HEK293 (cell line): ENCODE results near the gene SLC47A2.
A peak's percentile ranks its signal among the peaks of the same experiment; 100 is the strongest.

ENCODE experiments used
- CTCF ChIA-PET: fragments of 350-600 bp; formaldehyde crosslinking; extraction: SDS; loops from one replicate; lab custom pipeline; 2021; ENCODE audit warnings: antibody characterized with exemption; lab: Yijun Ruan, JAX
- POLR2A ChIA-PET: fragments of 300-600 bp; formaldehyde crosslinking; extraction: SDS; loops from one replicate; lab custom pipeline; 2020; ENCODE audit warnings: antibody characterized with exemption, inconsistent platforms; lab: Yijun Ruan, JAX
- H3K27ac ChIP-seq: fragments of 200-500 bp; sonication (Bioruptor generic); 2 replicates; pipeline ENCODE4 v1.5.1; 2014; ENCODE audit warnings: low read depth, low read length, control low read depth, inconsistent platforms; ENCODE audit errors: extremely low read depth
- H3K36me3 ChIP-seq, 2 experiments: fragments of 200-500 bp in 1 of 2; sonication (Bioruptor generic) in 1 of 2; 1 replicate in 1 of 2; 2 replicates in 1 of 2; pipeline ENCODE4 v1.5.1; 2014 to 2017; ENCODE audit warnings: inconsistent platforms in 2 of 2, low read length in 2 of 2; ENCODE audit not compliant: control insufficient read depth in 2 of 2, insufficient read depth in 1 of 2
- H3K4me1 ChIP-seq: fragments of 200-500 bp; sonication (Bioruptor generic); 2 replicates; pipeline ENCODE4 v1.5.1; 2014; ENCODE audit warnings: mild to moderate bottlenecking, low read length, inconsistent platforms; ENCODE audit not compliant: control insufficient read depth, insufficient read depth
- H3K4me3 ChIP-seq: 2 replicates; pipeline ENCODE4 v1.5.1; 2011; ENCODE audit warnings: low read depth, mild to moderate bottlenecking, control low read depth, low read length, moderate library complexity
- H3K9me3 ChIP-seq: fragments of 200-500 bp; sonication (Bioruptor generic); 2 replicates; pipeline ENCODE4 v1.5.1; 2014; ENCODE audit warnings: low read depth, low read length, inconsistent platforms; ENCODE audit not compliant: control insufficient read depth, insufficient read depth
- ATF2 ChIP-seq: fragments of 450-650 bp; formaldehyde crosslinking; IDR thresholded peaks from 2 replicates; pipeline ENCODE4 v1.5.1; 2016; ENCODE audit warnings: missing biosample characterization, missing genetic modification characterization, low read depth
- GLIS2 ChIP-seq: fragments of 450-650 bp; formaldehyde crosslinking; IDR thresholded peaks from 2 replicates; pipeline ENCODE4 v1.5.1; 2016; ENCODE audit warnings: missing biosample characterization, missing genetic modification characterization
- HIC1 ChIP-seq: fragments of 450-650 bp; formaldehyde crosslinking; IDR thresholded peaks from 2 replicates; pipeline ENCODE4 v1.5.1; 2016; ENCODE audit warnings: missing biosample characterization, missing genetic modification characterization
- KLF10 ChIP-seq: fragments of 450-650 bp; IDR thresholded peaks from 2 replicates; pipeline ENCODE4 v1.5.1; 2018; ENCODE audit warnings: missing biosample characterization, mild to moderate bottlenecking, missing genetic modification characterization
- SCRT1 ChIP-seq: fragments of 450-650 bp; formaldehyde crosslinking; IDR thresholded peaks from 2 replicates; pipeline ENCODE4 v1.5.1; 2016; ENCODE audit warnings: missing biosample characterization, missing genetic modification characterization, borderline replicate concordance
- SP3 ChIP-seq: fragments of 450-650 bp; formaldehyde crosslinking; IDR thresholded peaks from 2 replicates; pipeline ENCODE4 v1.5.1; 2016; ENCODE audit warnings: missing biosample characterization, missing genetic modification characterization
- ZEB2 ChIP-seq: fragments of 450-650 bp; formaldehyde crosslinking; IDR thresholded peaks from 2 replicates; pipeline ENCODE4 v1.5.1; 2016; ENCODE audit warnings: missing biosample characterization, missing genetic modification characterization
- ZNF138 ChIP-seq: fragments of 450-650 bp; formaldehyde crosslinking; IDR thresholded peaks from 2 replicates; pipeline ENCODE4 v1.5.1; 2016; ENCODE audit warnings: missing biosample characterization, missing genetic modification characterization, borderline replicate concordance
- ZNF140 ChIP-seq: fragments of 450-650 bp; formaldehyde crosslinking; IDR thresholded peaks from 2 replicates; pipeline ENCODE4 v1.5.1; 2016; ENCODE audit warnings: missing biosample characterization, missing genetic modification characterization
- ZNF175 ChIP-seq: fragments of 450-650 bp; formaldehyde crosslinking; IDR thresholded peaks from 2 replicates; pipeline ENCODE4 v1.5.1; 2016; ENCODE audit warnings: missing biosample characterization, missing genetic modification characterization
- ZNF23 ChIP-seq: fragments of 450-650 bp; formaldehyde crosslinking; IDR thresholded peaks from 2 replicates; pipeline ENCODE4 v1.5.1; 2016; ENCODE audit warnings: missing biosample characterization, missing genetic modification characterization, borderline replicate concordance
- ZNF24 ChIP-seq: fragments of 450-650 bp; formaldehyde crosslinking; IDR thresholded peaks from 2 replicates; pipeline ENCODE4 v1.5.1; 2016; ENCODE audit warnings: missing biosample characterization, missing genetic modification characterization
- ZNF366 ChIP-seq: fragments of 450-650 bp; formaldehyde crosslinking; conservative IDR thresholded peaks from 2 replicates; pipeline ENCODE4 v1.5.1; 2016; ENCODE audit warnings: missing biosample characterization, missing genetic modification characterization
- ZNF37A ChIP-seq: fragments of 450-650 bp; IDR thresholded peaks from 2 replicates; pipeline ENCODE4 v1.5.1; 2018; ENCODE audit warnings: missing biosample characterization, missing genetic modification characterization
- ZNF423 ChIP-seq: fragments of 450-650 bp; formaldehyde crosslinking; IDR thresholded peaks from 2 replicates; pipeline ENCODE4 v1.5.1; 2016; ENCODE audit warnings: missing biosample characterization, missing genetic modification characterization
- ZNF488 ChIP-seq: fragments of 450-650 bp; formaldehyde crosslinking; IDR thresholded peaks from 2 replicates; pipeline ENCODE4 v1.5.1; 2016; ENCODE audit warnings: missing biosample characterization, missing genetic modification characterization
- ZNF510 ChIP-seq: fragments of 450-650 bp; formaldehyde crosslinking; IDR thresholded peaks from 2 replicates; pipeline ENCODE4 v1.5.1; 2018; ENCODE audit warnings: mild to moderate bottlenecking, missing genetic modification characterization, missing biosample characterization; ENCODE audit not compliant: insufficient replicate concordance
- ZNF529 ChIP-seq: fragments of 450-650 bp; formaldehyde crosslinking; IDR thresholded peaks from 2 replicates; pipeline ENCODE4 v1.5.1; 2017; ENCODE audit warnings: missing genetic modification characterization, missing biosample characterization; ENCODE audit not compliant: insufficient replicate concordance
- ZNF544 ChIP-seq: fragments of 450-650 bp; formaldehyde crosslinking; IDR thresholded peaks from 2 replicates; pipeline ENCODE4 v1.5.0; 2017; ENCODE audit warnings: missing biosample characterization, missing genetic modification characterization
- ZNF548 ChIP-seq: fragments of 450-650 bp; formaldehyde crosslinking; IDR thresholded peaks from 2 replicates; pipeline ENCODE4 v1.5.1; 2016; ENCODE audit warnings: missing biosample characterization, missing genetic modification characterization
- ZNF555 ChIP-seq: fragments of 450-650 bp; formaldehyde crosslinking; conservative IDR thresholded peaks from 2 replicates; pipeline ENCODE4 v1.5.1; 2017; ENCODE audit warnings: missing biosample characterization, mild to moderate bottlenecking, missing genetic modification characterization, inconsistent platforms
- ZNF629 ChIP-seq: fragments of 450-650 bp; formaldehyde crosslinking; IDR thresholded peaks from 2 replicates; pipeline ENCODE4 v1.5.1; 2017; ENCODE audit warnings: missing biosample characterization, missing genetic modification characterization
- ZNF658 ChIP-seq: fragments of 450-650 bp; formaldehyde crosslinking; IDR thresholded peaks from 2 replicates; pipeline ENCODE4; 2016; ENCODE audit warnings: missing biosample characterization, missing genetic modification characterization
- ZNF677 ChIP-seq: fragments of 450-650 bp; IDR thresholded peaks from 2 replicates; pipeline ENCODE4 v1.5.0; 2018; ENCODE audit warnings: missing biosample characterization, mild to moderate bottlenecking, missing genetic modification characterization, moderate library complexity
- ZNF768 ChIP-seq: fragments of 450-650 bp; formaldehyde crosslinking; IDR thresholded peaks from 2 replicates; pipeline ENCODE4 v1.5.1; 2018; ENCODE audit warnings: missing biosample characterization, mild to moderate bottlenecking, missing genetic modification characterization
- ZSCAN4 ChIP-seq: fragments of 450-650 bp; formaldehyde crosslinking; IDR thresholded peaks from 2 replicates; pipeline ENCODE4 v1.5.1; 2017; ENCODE audit warnings: missing biosample characterization, missing genetic modification characterization

SLC47A2 gene

GRCh38 chr17:19664821-19665181, 51.6 kb downstream of the SLC47A2 start:
- TF ChIP-seq ZNF677 (tag by site-specific recombination) (no peak), ZNF423 (no peak), ZNF629 (tag by site-specific recombination) (peak; percentile 56), ZNF544 (tag by site-specific recombination) (no peak), ZNF23 (tag by site-specific recombination) (no peak), ATF2 (tag by site-specific recombination) (peak; percentile 51; the same call in 1 of the 2 replicates), ZNF488 (tag by site-specific recombination) (0 out of 2 replicates have a peak, but pooled peaks have one; percentile 44), ZNF555 (no peak), HIC1 (tag by site-specific recombination) (0 out of 2 replicates have a peak, but pooled peaks have one; percentile 15)
- peaks cover 3% of the 10 kb centered on the region; the same call in 1 of the 2 replicates for H3K4me1 ChIP-seq
- no peaks in the 10 kb centered on the region for H3K9me3 ChIP-seq
- H3K4me3 ChIP-seq, result no peak overlapping the region
- ChIA-PET POLR2A (interaction anchor here (2.9 kb wide), 1 partner anchor 16 kb away, joined by 12 read pairs; the partner anchor contains the start of gene ALDH3A2), CTCF (interaction anchor here (0.8 to 1.4 kb wide), 3 partner anchors 16 to 146 kb away, joined by 3 to 6 read pairs (median 3); no protein-coding TSS in a partner anchor)
- H3K36me3 ChIP-seq, result peaks cover 30 to 57% of the 10 kb centered on the region in 2 experiments
- no peak overlapping the region for H3K27ac ChIP-seq

- Histone ChIP-seq H3K4me1 (peaks cover 3% of the 10 kb centered on the region; the same call in 1 of the 2 replicates), H3K9me3 (no peaks in the 10 kb centered on the region), H3K4me3 (no peak overlapping the region), H3K27ac (no peak overlapping the region), H3K36me3 (peaks cover 30 to 52% of the 10 kb centered on the region in 2 experiments)
- TF ChIP-seq GLIS2 (tag by site-specific recombination) (no peak), ZNF768 (tag by site-specific recombination) (no peak), SP3 (tag by site-specific recombination) (no peak), ZNF24 (tag by site-specific recombination) (no peak), ZNF175 (tag by site-specific recombination) (no peak)
- POLR2A ChIA-PET, result interaction anchor here (2.9 kb wide), 1 partner anchor 16 kb away, joined by 12 read pairs; the partner anchor contains the start of gene ALDH3A2
- CTCF ChIA-PET, result interaction anchor here (0.7 to 1.4 kb wide), 3 partner anchors 15 to 25 kb away, joined by 3 to 6 read pairs (median 3); no protein-coding TSS in a partner anchor
These were observed 52.1 kb downstream of the SLC47A2 start for GRCh38 chr17:19664136-19664820.

GRCh38 chr17:19663097-19663496, 53.3 kb downstream of the SLC47A2 start:
- no peak overlapping the region for H3K27ac ChIP-seq
- peaks cover 33 to 54% of the 10 kb centered on the region in 2 experiments for H3K36me3 ChIP-seq
- no peak overlapping the region for H3K4me3 ChIP-seq
- ChIA-PET POLR2A (interaction anchor here (2.9 kb wide), 1 partner anchor 14 kb away, joined by 12 read pairs; the partner anchor contains the start of gene ALDH3A2), CTCF (interaction anchor here (0.6 kb wide), 1 partner anchor 716 kb away, joined by 5 read pairs; no protein-coding TSS in a partner anchor)
- peaks cover 3% of the 10 kb centered on the region; the same call in 1 of the 2 replicates for H3K4me1 ChIP-seq
- no peaks in the 10 kb centered on the region for H3K9me3 ChIP-seq
- TF ChIP-seq ZNF37A (tag by site-specific recombination), result no peak
- no peak for TF ChIP-seq ZEB2 (tag by site-specific recombination)
- no peak for TF ChIP-seq KLF10 (tag by site-specific recombination)
- TF ChIP-seq ZSCAN4 (tag by site-specific recombination), result no peak
- TF ChIP-seq ZNF658 (tag by site-specific recombination), result no peak
- TF ChIP-seq ZNF510 (tag by site-specific recombination), result no peak
- TF ChIP-seq ZNF140 (tag by site-specific recombination), result no peak
- no peak for TF ChIP-seq SCRT1 (tag by site-specific recombination)
- no peak for TF ChIP-seq ZNF366
- TF ChIP-seq ZNF529 (tag by site-specific recombination), result no peak
- no peak for TF ChIP-seq ZNF548 (tag by site-specific recombination)
- TF ChIP-seq ZNF138 (tag by site-specific recombination), result no peak
